DOHH2 (cell line): ENCODE measurements around the gene CENPM.

Experiments used
- EZH2phosphoT487 ChIP-seq: fragments of 200-600 bp; sonication (generic); IDR thresholded peaks from 2 replicates; pipeline ENCODE4 v1.6.1; 2017; ENCODE audit warnings: borderline replicate concordance, mild to moderate bottlenecking, antibody characterized with exemption, low read length, moderate library complexity, mixed read lengths
- TF ChIP-seq, protein P1 (sequence below): fragments of 200-600 bp; sonication (generic); IDR thresholded peaks from one replicate; pipeline ENCODE4 v1.5.1; 2014; ENCODE audit warnings: antibody characterized with exemption, mild to moderate bottlenecking, low read depth, low read length; ENCODE audit not compliant: poor library complexity, severe bottlenecking

GRCh38 chr22:41948142-41948541 lies 1.2 kb upstream of the CENPM start:
- TF ChIP-seq, protein P1, sequence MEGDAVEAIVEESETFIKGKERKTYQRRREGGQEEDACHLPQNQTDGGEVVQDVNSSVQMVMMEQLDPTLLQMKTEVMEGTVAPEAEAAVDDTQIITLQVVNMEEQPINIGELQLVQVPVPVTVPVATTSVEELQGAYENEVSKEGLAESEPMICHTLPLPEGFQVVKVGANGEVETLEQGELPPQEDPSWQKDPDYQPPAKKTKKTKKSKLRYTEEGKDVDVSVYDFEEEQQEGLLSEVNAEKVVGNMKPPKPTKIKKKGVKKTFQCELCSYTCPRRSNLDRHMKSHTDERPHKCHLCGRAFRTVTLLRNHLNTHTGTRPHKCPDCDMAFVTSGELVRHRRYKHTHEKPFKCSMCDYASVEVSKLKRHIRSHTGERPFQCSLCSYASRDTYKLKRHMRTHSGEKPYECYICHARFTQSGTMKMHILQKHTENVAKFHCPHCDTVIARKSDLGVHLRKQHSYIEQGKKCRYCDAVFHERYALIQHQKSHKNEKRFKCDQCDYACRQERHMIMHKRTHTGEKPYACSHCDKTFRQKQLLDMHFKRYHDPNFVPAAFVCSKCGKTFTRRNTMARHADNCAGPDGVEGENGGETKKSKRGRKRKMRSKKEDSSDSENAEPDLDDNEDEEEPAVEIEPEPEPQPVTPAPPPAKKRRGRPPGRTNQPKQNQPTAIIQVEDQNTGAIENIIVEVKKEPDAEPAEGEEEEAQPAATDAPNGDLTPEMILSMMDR, result no peak
- TF ChIP-seq EZH2phosphoT487, result no peak
